NCI-H1694 treated with DMSO at 0.1 percent for 48 hours (cell line): Measurements from ENCODE around the gene FBN3.

Source experiments
- DNase-seq: peaks from one replicate; lab custom pipeline; 2025; lab: John Stamatoyannopoulos, UW

Gene FBN3

GRCh38 chr19:8020681-8021080 lies 128.7 kb downstream of the FBN3 start:
- DNase-seq, result no peak

GRCh38 chr19:8017808-8018207 lies 131.6 kb downstream of the FBN3 start:
- no peak for DNase-seq
